NCI-H1417 (cell line): Measurements from ENCODE around the gene RNF113A.
"Not testable (repeated sequence)": the region's sequence is repeated elsewhere in the genome, so short reads cannot be mapped to it uniquely, and the experiment has no call there.

Experiments
- DNase-seq, 3 experiments: peaks; one replicate each; lab custom pipeline; 2025; lab: John Stamatoyannopoulos, UW

Gene RNF113A

GRCh38 chrX:119833905-119834304 is 37.6 kb downstream of the RNF113A start:
- no peak for DNase-seq

- DNase-seq = no peak
Observed at GRCh38 chrX:119828446-119828845, 43.1 kb downstream of the RNF113A start.

GRCh38 chrX:119826399-119826959 is 45.1 kb downstream of the RNF113A start:
- DNase-seq = no peak

GRCh38 chrX:119824221-119824620 is 47.3 kb downstream of the RNF113A start:
- not testable (repeated sequence) for DNase-seq

- not testable (repeated sequence) for DNase-seq
Observed at GRCh38 chrX:119821703-119822102, 49.8 kb downstream of the RNF113A start.
